HCT116 (cell line): Measurements from ENCODE around the gene CCDC148. TPM values are rescaled to one million over a fixed set of nuclear protein-coding genes. Genes with fewer than 3 reads are reported as not detected.
A peak's percentile ranks its signal among the peaks of the same experiment; 100 is the strongest.

ENCODE experiments used
- ATAC-seq: fragments of 200-7000 bp; cut with Tn5 transposase; 2 replicates; pipeline ENCODE4 v1.9.1; 2020; ENCODE audit warnings: mild to moderate bottlenecking, moderate library complexity
- BruUV-seq: library from RNA; stranded (reverse); fragments of 400-500 nt; replicated peaks from 2 replicates; lab custom pipeline; 2021; lab: Mats Ljungman, UMichigan
- CTCF ChIA-PET: fragments of 300-600 bp; sonication (Branson Sonifier 250); formaldehyde crosslinking; loops from one replicate; lab custom pipeline; 2021; ENCODE audit warnings: antibody characterized with exemption; lab: Charles Lee
- POLR2A ChIA-PET: fragments of 300-600, 350-600 bp; sonication (Branson Sonifier 250); formaldehyde crosslinking; loops from one replicate; lab custom pipeline; 2021; ENCODE audit warnings: antibody characterized with exemption; lab: Charles Lee
- RAD21 ChIA-PET, 2 experiments: fragments of 300-600 bp; sonication (Branson Sonifier 250); formaldehyde crosslinking; loops; one replicate each; lab custom pipeline; 2023; ENCODE audit warnings: low total read pairs in 2 of 2; ENCODE audit not compliant: uncharacterized antibody in 2 of 2, unreplicated experiment in 2 of 2, low non-redundant PET in 1 of 2; lab: Charles Lee
- DNase-seq: peaks from one replicate; pipeline ENCODE4 v3.0.0-alpha.2; 2010; ENCODE audit warnings: low read depth, low spot score
- H2AFZ ChIP-seq: fragments of 200-600 bp; shearing (Covaris generic), sonication (generic); 2 replicates; pipeline ENCODE4 v1.6.1; 2017; ENCODE audit warnings: low read depth, mixed run types, mixed read lengths, antibody characterized with exemption, low read length; ENCODE audit not compliant: poor library complexity, severe bottlenecking
- H3K27ac ChIP-seq: 2 replicates; pipeline ENCODE4 v1.5.1; 2012; ENCODE audit warnings: low read depth, low read length
- H3K27me3 ChIP-seq: fragments of 200-600 bp; sonication (generic); 2 replicates; pipeline ENCODE4 v1.6.1; 2016; ENCODE audit warnings: mixed run types, low read length, mixed read lengths; ENCODE audit not compliant: insufficient read depth
- H3K36me3 ChIP-seq, 2 experiments: fragments of 200-500 bp in 1 of 2; fragments of 200-600 bp in 1 of 2; sonication (Bioruptor generic) in 1 of 2; sonication (generic) in 1 of 2; 2 replicates each; pipeline versions ENCODE4 v1.5.1 to v1.6.1; 2014 to 2016; ENCODE audit warnings: low read length in 2 of 2, inconsistent platforms in 1 of 2, mixed read lengths in 1 of 2, mixed run types in 1 of 2; ENCODE audit not compliant: insufficient read depth in 2 of 2, control insufficient read depth in 1 of 2
- H3K4me1 ChIP-seq, 2 experiments: fragments of 200-600 bp in 1 of 2; sonication (generic) in 1 of 2; 2 replicates each; pipeline versions ENCODE4 v1.5.1 to v1.6.1; 2012 to 2017; ENCODE audit warnings: low read length in 2 of 2, inconsistent platforms in 1 of 2, mild to moderate bottlenecking in 1 of 2, mixed read lengths in 1 of 2, mixed run types in 1 of 2, moderate library complexity in 1 of 2; ENCODE audit not compliant: insufficient read depth in 2 of 2, control insufficient read depth in 1 of 2
- H3K4me2 ChIP-seq: fragments of 200-600 bp; sonication (generic); 2 replicates; pipeline ENCODE4 v1.6.1; 2017; ENCODE audit warnings: mixed run types, low read length, mixed read lengths
- H3K4me3 ChIP-seq, 2 experiments: fragments of 200-600 bp in 1 of 2; sonication (generic) in 1 of 2; replicated peaks in 1 of 2; 2 replicates each; pipeline ENCODE4 v1.5.1; 2011 to 2016; ENCODE audit warnings: low read length in 2 of 2, control low read depth in 1 of 2, low read depth in 1 of 2, mild to moderate bottlenecking in 1 of 2, mixed read lengths in 1 of 2, mixed run types in 1 of 2
- H3K79me2 ChIP-seq: fragments of 200-600 bp; sonication (generic); 2 replicates; pipeline ENCODE4 v1.6.1; 2017; ENCODE audit warnings: mild to moderate bottlenecking, mixed run types, low read length, moderate library complexity, mixed read lengths; ENCODE audit not compliant: insufficient read depth
- H3K9ac ChIP-seq: fragments of 200-600 bp; sonication (generic); 2 replicates; pipeline ENCODE4 v1.6.1; 2016; ENCODE audit warnings: low read length, mixed read lengths
- H3K9me2 ChIP-seq: fragments of 200-600 bp; sonication (generic), shearing (Covaris generic); 2 replicates; pipeline ENCODE4 v1.6.1; 2017; ENCODE audit warnings: mixed run types, mild to moderate bottlenecking, moderate library complexity; ENCODE audit not compliant: insufficient read depth
- H3K9me3 ChIP-seq, 2 experiments: fragments of 200-500 bp in 1 of 2; fragments of 200-600 bp in 1 of 2; sonication (Bioruptor generic) in 1 of 2; sonication (generic) in 1 of 2; 2 replicates each; pipeline ENCODE4 v1.6.1; 2014 to 2017; ENCODE audit warnings: low read length in 2 of 2, mixed read lengths in 2 of 2, inconsistent platforms in 1 of 2, low read depth in 1 of 2, mild to moderate bottlenecking in 1 of 2, mixed run types in 1 of 2, moderate library complexity in 1 of 2; ENCODE audit not compliant: control insufficient read depth in 1 of 2, insufficient read depth in 1 of 2
- H4K20me1 ChIP-seq: fragments of 200-600 bp; sonication (generic), shearing (Covaris generic); 2 replicates; pipeline ENCODE4 v1.6.1; 2017; ENCODE audit warnings: mixed run types, mild to moderate bottlenecking, moderate library complexity; ENCODE audit not compliant: insufficient read depth
- CEBPB ChIP-seq: IDR thresholded peaks from 2 replicates; pipeline ENCODE4 v1.6.1; 2012; ENCODE audit warnings: low read depth
- EGR1 ChIP-seq: IDR thresholded peaks from 2 replicates; pipeline ENCODE4 v1.6.1; 2012; ENCODE audit warnings: low read depth
- EZH2 ChIP-seq: fragments of 200-600 bp; sonication (generic); IDR thresholded peaks from 2 replicates; pipeline ENCODE4 v1.6.1; 2017; ENCODE audit warnings: antibody characterized with exemption, mixed run types
- EZH2phosphoT487 ChIP-seq: fragments of 200-600 bp; IDR thresholded peaks from 2 replicates; pipeline ENCODE4 v1.6.1; 2018; ENCODE audit warnings: antibody characterized with exemption, borderline replicate concordance
- FOSL1 ChIP-seq: IDR thresholded peaks from 2 replicates; pipeline ENCODE4 v1.6.1; 2012; ENCODE audit warnings: low read depth
- SIN3A ChIP-seq: IDR thresholded peaks from 2 replicates; pipeline ENCODE4 v1.6.1; 2012; ENCODE audit warnings: low read depth
- SP1 ChIP-seq: IDR thresholded peaks from 2 replicates; pipeline ENCODE4 v1.6.1; 2012; ENCODE audit warnings: low read depth
- TCF7L2 ChIP-seq: IDR thresholded peaks from 2 replicates; pipeline ENCODE4 v1.7.0; 2011; ENCODE audit warnings: borderline replicate concordance, inconsistent platforms; ENCODE audit not compliant: insufficient read depth, insufficient read length; ENCODE audit errors: extremely low read depth
- YY1 ChIP-seq: IDR thresholded peaks from 2 replicates; pipeline ENCODE4 v1.6.1; 2011; ENCODE audit warnings: low read length, low read depth, moderate library complexity, mild to moderate bottlenecking; ENCODE audit not compliant: insufficient replicate concordance; ENCODE audit errors: extremely low read depth
- ZFX ChIP-seq: fragments of 450-650 bp; IDR thresholded peaks from 2 replicates; pipeline ENCODE4 v1.6.1; 2017
- ZNF274 ChIP-seq: fragments of 200-500 bp; sonication (Bioruptor generic); IDR thresholded peaks from 2 replicates; pipeline ENCODE4 v1.6.1; 2014; ENCODE audit warnings: mild to moderate bottlenecking, low read depth, low read length, inconsistent platforms
- intact Hi-C: fragments of 100-400 bp; cut with micrococcal nuclease; formaldehyde crosslinking; loops from 2 replicates; pipeline ENCODE4 v1.10.0; 2022
- total RNA-seq: library from RNA; stranded (reverse); gene quantifications from one replicate; pipeline ENCODE4 v1.2.1, GENCODE V29; 2021; ENCODE audit not compliant: unreplicated experiment
- TF ChIP-seq, protein P1 (sequence below): IDR thresholded peaks from 2 replicates; pipeline ENCODE4 v1.6.1; 2012
- TF ChIP-seq, protein P2 (sequence below): IDR thresholded peaks from 2 replicates; pipeline ENCODE4 v1.6.1; 2011; ENCODE audit warnings: mild to moderate bottlenecking, low read length, moderate library complexity; ENCODE audit not compliant: insufficient replicate concordance; ENCODE audit errors: extremely low read depth
- TF ChIP-seq, protein P3 (sequence below): IDR thresholded peaks from 2 replicates; pipeline ENCODE4 v1.6.1; 2012
- TF ChIP-seq, protein P4 (sequence below): IDR thresholded peaks from 2 replicates; pipeline ENCODE4 v1.6.1; 2012; ENCODE audit warnings: low read depth
- TF ChIP-seq, protein P5 (sequence below), 3 experiments: fragments of 200-600 bp in 1 of 3; sonication (generic) in 1 of 3; IDR thresholded peaks in 2 of 3; conservative IDR thresholded peaks in 1 of 3; 2 replicates each; pipeline ENCODE4 v1.5.1; 2012 to 2017; ENCODE audit warnings: low read depth in 2 of 3, low read length in 2 of 3, antibody characterized with exemption in 1 of 3, borderline replicate concordance in 1 of 3, control low read depth in 1 of 3, mild to moderate bottlenecking in 1 of 3, mixed read lengths in 1 of 3, mixed run types in 1 of 3, moderate library complexity in 1 of 3; ENCODE audit not compliant: insufficient read depth in 1 of 3

Gene CCDC148
- total RNA-seq, 1 experiment from 2014 or later: 0.59 TPM

DNA sequence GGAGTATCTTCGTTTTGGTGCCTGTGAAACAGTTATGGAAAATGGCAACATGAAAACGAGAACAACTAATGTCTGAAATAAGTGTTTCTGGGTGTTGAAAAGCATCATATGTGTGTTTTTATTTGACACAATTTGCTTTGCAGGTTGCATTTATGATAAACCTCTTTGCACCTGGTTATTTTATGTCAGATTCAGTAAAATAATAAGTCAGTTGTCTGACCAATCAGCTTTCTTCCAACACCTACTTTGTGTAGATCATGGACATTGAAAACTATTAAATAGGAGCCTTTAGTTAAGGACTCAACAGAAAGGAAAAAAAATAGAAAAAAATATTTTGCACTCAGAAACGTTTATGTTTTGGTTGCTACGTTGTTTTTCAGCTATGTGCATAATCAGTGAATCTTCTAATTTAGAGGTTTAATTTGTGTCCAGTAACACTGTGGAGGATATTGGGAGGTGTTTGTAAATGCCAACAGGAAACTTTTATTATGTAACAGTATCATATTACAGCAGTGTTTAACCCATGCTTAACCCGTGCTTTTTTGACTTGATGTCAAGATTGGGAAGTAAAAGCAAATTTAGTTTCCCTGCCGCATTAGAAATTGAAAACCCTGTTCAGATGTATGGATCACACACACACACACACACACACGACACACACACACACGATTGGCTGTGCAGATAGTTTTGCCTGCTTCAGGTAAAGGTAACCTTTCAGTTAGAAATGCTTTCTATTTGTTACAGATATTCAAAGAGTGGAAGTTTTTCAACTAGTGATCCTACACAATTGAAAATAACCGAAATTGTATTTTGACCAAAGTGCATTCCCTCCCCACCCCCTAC is 2.8 kb upstream of the CCDC148 start:
- ATAC-seq (no peak), DNase-seq (no peak)
- Histone ChIP-seq H3K4me2 (peak overlapping the region; percentile 95), H3K9me3 (no peaks in the 10 kb centered on the region), H3K4me3 (peak overlapping the region in 1 of 2 experiments; percentile 85; a peak in 1 of 4 replicates), H3K27ac (no peak overlapping the region), H2AFZ (no peak overlapping the region), H3K36me3 (no peaks in the 10 kb centered on the region), H3K9ac (no peak overlapping the region), H4K20me1 (peaks cover 26% of the 10 kb centered on the region; the same call in 1 of the 2 replicates), H3K79me2 (peaks cover 71% of the 10 kb centered on the region), H3K9me2 (no peaks in the 10 kb centered on the region), H3K4me1 (peaks cover 22 to 29% of the 10 kb centered on the region in 2 experiments), H3K27me3 (no peaks in the 10 kb centered on the region)
- TSS peak; percentile 41 for BruUV-seq
- ChIA-PET RAD21 (no interaction called here), POLR2A (no interaction called here), CTCF (no interaction called here)
- TF ChIP-seq, protein P1, sequence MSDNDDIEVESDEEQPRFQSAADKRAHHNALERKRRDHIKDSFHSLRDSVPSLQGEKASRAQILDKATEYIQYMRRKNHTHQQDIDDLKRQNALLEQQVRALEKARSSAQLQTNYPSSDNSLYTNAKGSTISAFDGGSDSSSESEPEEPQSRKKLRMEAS: no peak
- no peak for TF ChIP-seq EZH2
- no peak for TF ChIP-seq FOSL1
- no peak for TF ChIP-seq ZNF274
- no peak for TF ChIP-seq EZH2phosphoT487
- no peak for TF ChIP-seq ZFX
- TF ChIP-seq, protein P2, sequence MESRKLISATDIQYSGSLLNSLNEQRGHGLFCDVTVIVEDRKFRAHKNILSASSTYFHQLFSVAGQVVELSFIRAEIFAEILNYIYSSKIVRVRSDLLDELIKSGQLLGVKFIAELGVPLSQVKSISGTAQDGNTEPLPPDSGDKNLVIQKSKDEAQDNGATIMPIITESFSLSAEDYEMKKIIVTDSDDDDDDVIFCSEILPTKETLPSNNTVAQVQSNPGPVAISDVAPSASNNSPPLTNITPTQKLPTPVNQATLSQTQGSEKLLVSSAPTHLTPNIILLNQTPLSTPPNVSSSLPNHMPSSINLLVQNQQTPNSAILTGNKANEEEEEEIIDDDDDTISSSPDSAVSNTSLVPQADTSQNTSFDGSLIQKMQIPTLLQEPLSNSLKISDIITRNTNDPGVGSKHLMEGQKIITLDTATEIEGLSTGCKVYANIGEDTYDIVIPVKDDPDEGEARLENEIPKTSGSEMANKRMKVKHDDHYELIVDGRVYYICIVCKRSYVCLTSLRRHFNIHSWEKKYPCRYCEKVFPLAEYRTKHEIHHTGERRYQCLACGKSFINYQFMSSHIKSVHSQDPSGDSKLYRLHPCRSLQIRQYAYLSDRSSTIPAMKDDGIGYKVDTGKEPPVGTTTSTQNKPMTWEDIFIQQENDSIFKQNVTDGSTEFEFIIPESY: no peak
- no peak for TF ChIP-seq EGR1
- TF ChIP-seq SIN3A: no peak
- no peak for TF ChIP-seq SP1
- no peak for TF ChIP-seq TCF7L2
- TF ChIP-seq, protein P3, sequence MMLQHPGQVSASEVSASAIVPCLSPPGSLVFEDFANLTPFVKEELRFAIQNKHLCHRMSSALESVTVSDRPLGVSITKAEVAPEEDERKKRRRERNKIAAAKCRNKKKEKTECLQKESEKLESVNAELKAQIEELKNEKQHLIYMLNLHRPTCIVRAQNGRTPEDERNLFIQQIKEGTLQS: no peak
- TF ChIP-seq, protein P4, sequence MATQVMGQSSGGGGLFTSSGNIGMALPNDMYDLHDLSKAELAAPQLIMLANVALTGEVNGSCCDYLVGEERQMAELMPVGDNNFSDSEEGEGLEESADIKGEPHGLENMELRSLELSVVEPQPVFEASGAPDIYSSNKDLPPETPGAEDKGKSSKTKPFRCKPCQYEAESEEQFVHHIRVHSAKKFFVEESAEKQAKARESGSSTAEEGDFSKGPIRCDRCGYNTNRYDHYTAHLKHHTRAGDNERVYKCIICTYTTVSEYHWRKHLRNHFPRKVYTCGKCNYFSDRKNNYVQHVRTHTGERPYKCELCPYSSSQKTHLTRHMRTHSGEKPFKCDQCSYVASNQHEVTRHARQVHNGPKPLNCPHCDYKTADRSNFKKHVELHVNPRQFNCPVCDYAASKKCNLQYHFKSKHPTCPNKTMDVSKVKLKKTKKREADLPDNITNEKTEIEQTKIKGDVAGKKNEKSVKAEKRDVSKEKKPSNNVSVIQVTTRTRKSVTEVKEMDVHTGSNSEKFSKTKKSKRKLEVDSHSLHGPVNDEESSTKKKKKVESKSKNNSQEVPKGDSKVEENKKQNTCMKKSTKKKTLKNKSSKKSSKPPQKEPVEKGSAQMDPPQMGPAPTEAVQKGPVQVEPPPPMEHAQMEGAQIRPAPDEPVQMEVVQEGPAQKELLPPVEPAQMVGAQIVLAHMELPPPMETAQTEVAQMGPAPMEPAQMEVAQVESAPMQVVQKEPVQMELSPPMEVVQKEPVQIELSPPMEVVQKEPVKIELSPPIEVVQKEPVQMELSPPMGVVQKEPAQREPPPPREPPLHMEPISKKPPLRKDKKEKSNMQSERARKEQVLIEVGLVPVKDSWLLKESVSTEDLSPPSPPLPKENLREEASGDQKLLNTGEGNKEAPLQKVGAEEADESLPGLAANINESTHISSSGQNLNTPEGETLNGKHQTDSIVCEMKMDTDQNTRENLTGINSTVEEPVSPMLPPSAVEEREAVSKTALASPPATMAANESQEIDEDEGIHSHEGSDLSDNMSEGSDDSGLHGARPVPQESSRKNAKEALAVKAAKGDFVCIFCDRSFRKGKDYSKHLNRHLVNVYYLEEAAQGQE: no peak
- TF ChIP-seq YY1: no peak
- TF ChIP-seq, protein P5, sequence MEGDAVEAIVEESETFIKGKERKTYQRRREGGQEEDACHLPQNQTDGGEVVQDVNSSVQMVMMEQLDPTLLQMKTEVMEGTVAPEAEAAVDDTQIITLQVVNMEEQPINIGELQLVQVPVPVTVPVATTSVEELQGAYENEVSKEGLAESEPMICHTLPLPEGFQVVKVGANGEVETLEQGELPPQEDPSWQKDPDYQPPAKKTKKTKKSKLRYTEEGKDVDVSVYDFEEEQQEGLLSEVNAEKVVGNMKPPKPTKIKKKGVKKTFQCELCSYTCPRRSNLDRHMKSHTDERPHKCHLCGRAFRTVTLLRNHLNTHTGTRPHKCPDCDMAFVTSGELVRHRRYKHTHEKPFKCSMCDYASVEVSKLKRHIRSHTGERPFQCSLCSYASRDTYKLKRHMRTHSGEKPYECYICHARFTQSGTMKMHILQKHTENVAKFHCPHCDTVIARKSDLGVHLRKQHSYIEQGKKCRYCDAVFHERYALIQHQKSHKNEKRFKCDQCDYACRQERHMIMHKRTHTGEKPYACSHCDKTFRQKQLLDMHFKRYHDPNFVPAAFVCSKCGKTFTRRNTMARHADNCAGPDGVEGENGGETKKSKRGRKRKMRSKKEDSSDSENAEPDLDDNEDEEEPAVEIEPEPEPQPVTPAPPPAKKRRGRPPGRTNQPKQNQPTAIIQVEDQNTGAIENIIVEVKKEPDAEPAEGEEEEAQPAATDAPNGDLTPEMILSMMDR (IDR thresholded peaks at IDR 0.05 in 2 of 3, conservative IDR thresholded peaks at IDR 0.05 in 1 of 3; ENCODE audit: borderline replicate concordance in 1 of 3, insufficient read depth in 1 of 3, low read depth in 2 of 3, low read length in 2 of 3): no peak
- no peak for TF ChIP-seq CEBPB
- intact Hi-C loops: loop anchor here (5.0 kb wide), 2 partner anchors 293 to 427 kb away; no protein-coding TSS in a partner anchor
